ENCODE results near the gene FAM124A.
"Not testable (repeated sequence)": the region's sequence is repeated elsewhere in the genome, so short reads cannot be mapped to it uniquely, and the experiment has no call there.

FAM124A gene

DNA sequence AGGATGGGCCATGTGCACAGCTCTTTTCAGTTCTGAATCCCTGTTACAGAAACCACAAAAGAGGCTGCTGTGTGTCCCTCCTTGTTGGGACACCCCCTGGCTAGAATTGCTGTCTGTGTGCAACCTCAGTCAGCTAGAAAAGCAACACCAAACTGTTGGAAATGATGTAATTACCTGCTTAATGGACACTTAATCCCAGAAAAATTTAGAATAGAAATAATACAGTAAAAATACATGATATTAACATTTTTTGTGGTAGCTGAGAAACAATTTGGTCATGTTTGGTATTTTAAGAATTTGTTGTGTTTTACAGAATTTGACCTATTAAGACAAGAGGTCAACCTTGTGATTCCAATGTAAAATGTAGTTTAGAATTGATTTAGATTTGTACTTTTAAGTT lies 46.8 kb downstream of the FAM124A start:
- no peak for DNase-seq (ENCODE audit: low read depth, low spot score)

DNA sequence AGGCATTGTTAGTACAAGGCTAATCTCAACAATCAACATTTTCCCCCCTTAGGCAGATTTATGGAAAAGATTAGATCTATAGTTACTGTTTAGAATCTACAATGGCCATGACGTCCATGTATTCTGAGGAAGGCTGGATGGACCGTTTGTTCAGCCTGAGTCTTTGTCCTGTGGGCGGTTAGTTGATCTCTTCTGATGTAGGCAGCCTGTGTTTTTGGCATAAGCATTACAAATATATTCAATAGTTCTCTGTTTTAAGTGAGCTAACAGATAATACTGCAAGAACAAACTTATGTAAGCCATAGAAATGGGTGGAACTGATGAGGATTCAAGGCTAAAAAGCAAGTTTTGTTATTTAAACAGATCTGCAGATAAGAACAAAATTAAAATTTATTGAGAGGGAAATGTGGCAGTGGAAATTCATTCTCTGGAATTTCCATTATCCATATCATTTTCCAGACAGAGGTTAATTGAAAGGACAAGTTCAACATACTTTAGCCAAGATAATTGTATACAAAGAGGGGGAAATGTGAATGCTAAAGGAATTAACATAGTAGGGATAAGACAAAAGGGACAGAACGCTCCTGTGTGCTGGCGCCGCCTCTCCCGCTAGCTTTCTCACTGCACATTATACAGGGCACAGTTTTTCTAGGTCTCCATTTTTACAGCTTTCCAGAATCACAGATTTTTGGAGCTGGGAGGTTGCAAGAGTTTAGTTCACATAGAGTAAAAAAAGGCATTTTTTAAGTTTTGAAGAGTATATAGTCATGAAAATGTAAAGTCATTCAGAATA lies 48.6 kb downstream of the FAM124A start:
- DNase-seq (ENCODE audit: low read depth, low spot score) = no peak

DNA sequence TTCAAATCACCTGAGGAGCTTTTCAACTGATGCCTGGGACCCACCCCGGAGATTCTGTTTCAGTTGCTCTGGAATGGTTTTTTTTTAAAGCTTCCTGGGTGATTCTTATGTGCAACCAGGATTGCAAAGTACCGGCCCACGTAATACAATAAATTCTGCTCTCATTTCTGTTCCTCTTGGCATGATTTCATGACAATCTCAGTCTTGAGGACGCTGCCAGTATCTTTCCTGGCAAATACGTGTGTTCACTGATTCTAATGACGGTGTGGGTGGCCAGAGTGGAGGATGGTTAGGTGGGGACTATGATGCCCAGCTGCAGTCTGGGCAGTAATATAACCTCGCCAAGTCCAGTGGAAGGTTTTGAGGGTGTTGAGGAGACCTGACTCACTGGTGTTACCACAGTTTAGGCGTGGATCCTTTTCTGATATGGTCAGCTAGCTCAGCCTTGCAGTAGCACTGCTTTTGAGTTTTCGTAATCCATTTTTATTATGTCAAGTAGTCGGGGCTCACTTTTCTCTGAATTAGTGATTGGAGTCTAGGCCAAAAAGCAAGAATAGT lies 49.4 kb downstream of the FAM124A start:
- DNase-seq (ENCODE audit: low read depth, low spot score) = no peak

DNA sequence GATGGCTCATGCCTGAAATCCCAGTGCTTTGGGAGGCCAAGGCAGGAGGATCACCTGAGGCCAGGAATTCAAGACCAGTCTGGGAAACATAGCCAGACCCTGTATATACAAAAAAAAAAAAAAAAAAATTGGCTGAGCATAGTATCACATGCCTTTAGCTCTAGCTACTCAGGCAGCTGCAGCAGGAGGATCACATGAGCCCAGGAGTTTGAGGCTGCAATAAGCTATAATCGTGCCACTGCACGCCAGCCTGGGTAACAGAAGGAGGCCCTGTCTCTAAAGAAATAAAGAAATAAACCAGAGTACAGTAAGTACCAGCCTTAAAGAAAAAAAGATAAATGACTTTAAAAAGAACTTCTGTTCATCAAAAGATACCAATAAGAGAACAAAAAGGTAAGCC lies 52.9 kb downstream of the FAM124A start:
- no peak for DNase-seq (ENCODE audit: low read depth, low spot score)

DNA sequence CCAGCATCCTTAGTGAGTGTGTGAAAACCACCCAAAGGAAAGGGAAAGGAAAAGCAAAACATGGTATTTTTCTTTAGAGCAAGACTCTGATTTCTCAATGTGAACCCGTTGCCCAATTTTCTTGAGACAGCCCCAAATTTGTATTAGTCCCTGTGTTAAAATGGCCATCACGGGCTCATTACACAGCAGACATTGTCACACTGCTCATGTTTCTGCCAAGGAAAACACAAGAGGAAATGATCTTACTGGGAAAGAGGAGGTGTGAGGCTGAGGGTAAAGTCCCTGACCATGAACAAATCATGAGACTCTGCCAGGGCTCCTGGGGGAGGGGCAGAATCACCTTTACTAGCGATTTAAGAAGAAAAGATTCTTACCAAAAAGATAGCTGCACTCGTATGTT lies 54.4 kb downstream of the FAM124A start:
- DNase-seq (ENCODE audit: low read depth, low spot score) = no peak

DNA sequence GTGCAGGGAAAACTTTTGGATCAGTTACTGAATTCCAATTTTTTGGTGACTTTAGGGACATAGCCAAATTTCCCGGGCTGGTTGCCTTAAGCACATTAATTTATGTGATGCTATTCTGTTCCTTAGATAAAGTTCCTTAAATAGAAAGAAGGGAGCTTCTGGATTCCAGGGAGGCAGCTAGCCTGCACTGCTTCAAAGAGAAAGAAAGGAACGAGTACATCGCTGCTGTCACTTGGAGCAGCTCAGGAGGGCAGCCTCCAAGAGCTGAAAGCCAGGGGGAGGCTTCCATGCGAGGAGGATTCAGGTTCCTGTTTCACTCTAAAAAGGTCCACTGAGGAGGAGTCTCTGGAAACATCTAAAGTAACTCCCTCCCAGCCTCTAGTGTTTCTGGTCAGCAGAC lies 55.7 kb downstream of the FAM124A start:
- DNase-seq (ENCODE audit: low read depth, low spot score) = no peak

DNA sequence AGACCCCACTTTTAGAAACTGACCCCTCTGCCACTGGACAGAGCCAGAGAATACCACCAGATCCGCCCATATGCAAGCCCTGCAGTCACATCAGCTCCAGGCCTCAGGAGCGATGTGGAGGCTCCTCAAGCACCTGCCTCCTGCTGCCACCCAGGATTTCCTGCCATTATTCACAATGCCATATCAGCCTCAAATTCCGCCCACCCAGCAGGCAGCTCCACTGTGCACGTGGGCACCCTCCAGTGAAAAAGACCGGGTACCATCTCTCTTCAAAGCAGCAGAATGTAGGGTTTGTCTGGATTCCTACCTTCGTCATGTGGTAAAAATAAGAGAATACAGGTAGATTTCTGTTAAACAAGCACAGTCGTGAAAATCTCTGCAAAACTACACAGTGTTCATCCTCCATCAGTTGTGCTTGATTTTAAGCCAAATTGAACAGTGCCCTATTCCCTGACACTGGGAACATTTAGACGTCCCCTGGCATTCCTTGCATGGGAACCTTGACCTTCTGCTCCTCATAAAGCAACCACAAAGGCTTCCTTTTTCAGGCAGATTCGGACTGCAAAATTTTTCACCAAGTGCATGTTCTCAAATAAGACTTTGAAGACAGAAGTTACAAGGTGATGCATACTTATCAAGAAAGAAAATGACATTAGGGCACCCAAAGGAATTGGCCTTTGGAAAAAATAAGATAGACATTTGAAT lies 56.4 kb downstream of the FAM124A start:
- no peak for DNase-seq (ENCODE audit: low read depth, low spot score)

DNA sequence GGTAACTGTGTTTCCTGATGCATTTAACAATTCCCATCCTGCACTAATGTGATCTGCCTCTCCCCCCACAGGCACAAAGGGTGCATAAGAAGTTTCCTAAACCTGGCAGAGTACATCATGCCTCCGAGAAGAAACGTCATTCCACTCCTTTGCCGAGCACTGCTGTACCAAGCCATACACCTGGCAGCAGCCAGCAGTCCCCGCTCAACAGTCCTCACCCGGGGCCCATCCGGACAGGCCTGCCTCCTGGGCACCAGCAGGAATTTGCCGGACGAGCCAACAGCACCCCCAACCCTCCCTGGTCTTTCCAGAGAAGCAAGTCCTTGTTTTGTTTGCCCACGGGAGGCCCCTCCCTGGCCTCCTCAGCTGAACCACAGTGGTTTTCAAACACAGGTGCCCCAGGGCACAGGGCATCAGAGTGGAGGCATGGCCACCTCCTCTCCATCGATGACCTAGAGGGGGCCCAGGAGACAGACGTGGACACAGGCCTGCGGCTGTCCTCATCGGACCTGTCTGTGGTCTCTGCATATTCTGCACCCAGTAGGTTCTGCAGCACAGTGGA lies 58.3 kb downstream of the FAM124A start:
- no peak for DNase-seq (ENCODE audit: low read depth, low spot score)

DNA sequence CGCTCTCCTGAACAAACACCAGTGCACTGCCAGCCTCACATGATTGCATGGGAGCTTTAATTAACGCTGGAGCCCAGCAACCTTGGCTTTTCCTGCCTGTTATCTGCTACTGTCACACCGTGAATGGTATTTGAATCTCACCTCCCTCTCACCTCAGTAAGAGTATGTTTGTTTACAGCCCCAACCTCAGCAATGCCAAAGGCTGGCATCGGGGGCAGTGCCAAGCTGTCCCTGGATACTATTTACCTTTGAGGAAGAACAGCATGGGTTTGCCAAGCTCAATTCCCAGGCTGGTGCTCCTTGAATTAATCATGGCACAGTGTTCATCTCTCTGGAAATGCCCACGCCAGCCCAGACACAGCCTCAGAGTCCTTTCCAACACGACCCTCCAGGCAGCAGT lies 60.1 kb downstream of the FAM124A start:
- no peak for DNase-seq (ENCODE audit: low read depth, low spot score)

DNA sequence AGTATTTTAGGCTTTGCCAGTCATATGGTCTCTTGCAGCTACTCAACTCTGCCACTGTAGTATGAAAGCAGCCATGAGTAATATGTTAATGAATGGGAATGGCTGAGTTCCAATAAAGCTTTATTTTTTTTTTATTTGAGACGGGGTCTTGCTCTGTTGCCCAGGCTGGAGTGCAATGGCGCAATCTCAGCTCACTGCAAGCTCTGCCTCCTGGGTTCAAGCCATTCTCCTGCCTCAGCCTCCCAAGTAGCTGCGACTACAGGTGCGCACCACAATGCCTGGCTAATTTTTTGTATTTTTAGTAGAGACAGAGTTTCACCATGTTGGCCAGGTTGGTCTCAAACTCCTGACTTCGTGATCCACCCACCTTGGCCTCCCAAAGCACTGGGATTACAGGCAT lies 60.7 kb downstream of the FAM124A start:
- not testable (repeated sequence) for DNase-seq (ENCODE audit: low read depth, low spot score)

DNA sequence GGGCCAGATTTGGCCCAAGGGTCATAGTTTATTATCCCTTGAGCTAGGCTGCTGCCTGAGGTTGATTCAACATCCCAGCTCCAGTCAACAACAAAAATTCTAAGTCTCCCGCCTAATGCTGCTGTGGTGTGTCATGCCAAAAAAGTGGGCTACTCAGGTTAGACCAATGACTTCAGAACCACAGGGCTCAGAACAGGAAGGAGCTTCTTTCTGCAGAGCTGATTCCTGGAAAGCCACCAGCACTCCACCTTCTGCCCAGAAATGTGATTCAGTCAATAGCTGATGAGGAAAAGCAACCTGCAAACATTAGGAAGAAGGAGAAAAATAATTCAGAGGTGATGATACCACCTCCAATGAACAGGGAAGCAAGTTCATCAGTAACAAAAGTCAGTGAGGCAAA lies 61.2 kb downstream of the FAM124A start:
- DNase-seq (ENCODE audit: low read depth, low spot score) = no peak

DNA sequence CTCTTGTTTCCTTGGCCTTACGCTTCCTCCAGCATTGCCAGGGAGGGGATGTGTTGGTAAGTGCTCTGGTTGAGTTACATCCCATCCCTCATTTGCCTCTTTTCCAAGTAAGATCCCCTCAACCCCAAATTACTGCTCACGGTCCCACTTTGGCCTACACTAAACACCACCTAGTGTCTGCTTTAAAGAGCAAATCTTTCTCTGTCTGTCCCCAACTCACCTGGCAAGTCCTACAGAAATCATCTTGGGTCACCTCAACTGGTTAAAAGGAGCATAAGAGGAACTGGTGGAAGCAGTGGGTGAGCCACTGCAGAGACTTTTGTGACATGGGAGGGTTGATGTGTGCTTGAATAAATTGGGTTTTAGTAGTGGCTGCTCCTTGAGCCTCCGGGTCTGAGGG lies 62.1 kb downstream of the FAM124A start:
- no peak for DNase-seq (ENCODE audit: low read depth, low spot score)

DNA sequence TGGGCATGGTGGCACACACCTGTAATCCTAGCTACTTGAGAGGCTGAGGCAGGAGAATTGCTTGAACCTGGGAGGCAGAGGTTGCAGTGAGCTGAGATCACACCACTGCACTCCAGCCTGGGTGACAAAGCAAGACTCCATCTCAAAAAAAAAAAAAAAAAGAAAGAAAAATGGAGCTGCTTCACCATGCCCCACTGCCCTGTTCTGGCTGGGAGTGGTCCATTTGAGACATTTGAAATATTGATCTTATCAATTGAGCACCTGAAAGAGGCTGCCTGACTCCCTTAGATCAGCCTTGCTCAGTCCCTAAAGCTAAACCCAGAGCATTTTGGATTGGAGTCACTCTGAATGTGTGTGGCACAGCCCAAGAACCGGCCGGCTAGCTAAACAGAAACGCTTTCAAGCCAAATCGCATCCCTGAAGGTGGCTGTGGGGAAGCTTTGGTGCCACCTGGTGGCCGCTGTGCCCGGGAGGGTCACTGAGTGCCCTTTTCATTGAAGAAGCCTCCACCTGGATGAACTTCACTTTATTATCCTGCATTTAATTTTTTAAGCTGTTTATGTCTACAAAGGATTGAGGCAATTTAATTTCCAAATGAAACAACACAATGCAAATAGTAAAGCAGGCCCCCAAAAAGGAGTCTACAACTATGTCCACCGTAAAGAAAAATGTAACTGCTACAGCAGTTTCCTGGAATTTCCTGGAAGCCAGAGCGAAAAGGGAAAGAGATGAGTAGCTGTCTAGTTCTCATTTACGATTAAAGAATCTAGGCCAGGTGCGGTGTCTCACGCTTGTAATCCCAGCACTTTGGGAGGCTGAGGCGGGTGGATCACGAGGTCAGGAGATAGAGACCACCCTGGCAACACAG lies 64.2 kb downstream of the FAM124A start:
- peak; percentile 50 for DNase-seq (ENCODE audit: low read depth, low spot score)

DNA sequence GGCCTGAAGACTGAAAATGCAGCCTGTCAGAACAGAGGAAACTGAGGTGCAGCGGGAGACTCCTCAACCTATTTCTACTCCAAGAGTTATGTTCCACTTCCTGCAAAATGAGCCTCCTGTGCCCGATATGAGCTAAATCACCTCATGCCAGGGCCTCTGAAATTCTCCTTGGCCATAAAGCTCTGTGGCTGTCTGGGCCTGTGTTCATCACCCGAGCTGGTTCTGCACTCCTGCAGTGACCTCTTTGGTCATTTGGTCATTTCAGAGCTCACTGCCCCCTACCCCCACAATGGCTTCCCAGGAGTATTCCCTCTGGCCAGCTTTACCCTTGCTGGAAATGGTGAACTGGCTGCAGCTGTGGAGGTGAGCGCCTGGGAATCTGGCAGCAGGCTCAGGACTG lies 65.6 kb downstream of the FAM124A start:
- DNase-seq (ENCODE audit: low read depth, low spot score) = no peak

DNA sequence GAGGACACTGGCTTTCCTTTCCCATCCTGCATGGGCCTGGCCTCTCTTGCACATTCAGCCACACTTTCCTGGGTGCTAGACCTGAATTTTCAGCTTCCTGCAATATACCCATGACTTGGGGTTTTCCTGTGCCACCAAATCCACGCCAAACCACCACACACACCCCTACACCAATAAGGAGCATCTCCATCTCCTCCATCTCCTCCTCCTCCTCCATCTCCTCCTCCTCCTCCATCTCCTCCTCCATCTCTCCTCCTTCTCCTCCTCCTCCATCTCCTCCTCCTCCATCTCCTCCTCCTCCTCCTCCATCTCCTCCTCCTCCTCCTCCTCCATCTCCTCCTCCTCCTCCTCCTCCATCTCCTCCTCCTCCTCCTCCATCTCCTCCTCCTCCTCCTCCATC lies 66.1 kb downstream of the FAM124A start:
- not testable (repeated sequence) for DNase-seq (ENCODE audit: low read depth, low spot score)

DNA sequence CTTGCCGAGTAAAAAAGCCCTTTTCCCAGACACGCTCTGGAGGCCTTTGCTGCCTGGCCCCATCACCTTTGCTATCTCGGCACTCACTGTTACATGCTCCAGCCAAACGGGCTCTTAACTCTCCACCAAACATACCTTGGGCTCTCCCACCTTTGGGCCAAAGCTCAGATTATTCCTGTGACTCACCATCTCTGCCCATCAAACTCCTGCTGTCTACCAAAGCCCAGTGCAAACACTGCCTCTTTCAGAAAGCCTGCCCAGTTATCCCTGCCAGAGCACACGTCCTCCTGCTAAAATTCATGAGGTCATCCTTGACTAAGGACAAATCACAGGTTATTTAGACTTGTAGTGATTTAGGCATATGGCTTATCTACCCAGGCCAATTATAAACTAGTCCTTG lies 69.1 kb downstream of the FAM124A start:
- DNase-seq (ENCODE audit: low read depth, low spot score) = no peak

DNA sequence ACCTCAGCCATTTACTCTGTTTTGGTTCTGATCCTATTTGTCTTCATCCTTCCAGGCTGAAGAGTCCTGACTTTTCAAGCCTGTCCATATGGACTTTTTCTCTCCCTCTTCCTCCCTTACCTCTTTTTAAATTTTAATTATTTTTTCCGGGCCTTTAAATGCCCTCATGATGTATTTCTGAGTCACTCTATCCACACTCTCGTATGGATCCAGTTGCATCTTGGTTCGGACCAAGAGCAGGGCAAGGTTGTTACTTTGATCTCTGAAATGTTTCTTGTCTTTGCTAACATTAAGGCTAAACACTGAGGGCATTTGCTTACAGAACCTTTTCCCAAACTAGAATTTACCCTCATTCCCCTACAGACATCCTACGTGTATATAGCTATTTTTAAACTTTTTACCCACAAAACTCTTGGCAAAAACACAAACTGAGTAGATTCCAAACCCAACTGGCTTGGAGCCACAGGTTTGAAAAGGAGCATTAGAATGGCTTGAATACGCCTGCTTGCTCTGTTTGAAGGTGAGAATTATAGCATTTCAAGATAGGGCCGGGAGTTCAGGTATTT lies 69.9 kb downstream of the FAM124A start:
- no peak for DNase-seq (ENCODE audit: low read depth, low spot score)

DNA sequence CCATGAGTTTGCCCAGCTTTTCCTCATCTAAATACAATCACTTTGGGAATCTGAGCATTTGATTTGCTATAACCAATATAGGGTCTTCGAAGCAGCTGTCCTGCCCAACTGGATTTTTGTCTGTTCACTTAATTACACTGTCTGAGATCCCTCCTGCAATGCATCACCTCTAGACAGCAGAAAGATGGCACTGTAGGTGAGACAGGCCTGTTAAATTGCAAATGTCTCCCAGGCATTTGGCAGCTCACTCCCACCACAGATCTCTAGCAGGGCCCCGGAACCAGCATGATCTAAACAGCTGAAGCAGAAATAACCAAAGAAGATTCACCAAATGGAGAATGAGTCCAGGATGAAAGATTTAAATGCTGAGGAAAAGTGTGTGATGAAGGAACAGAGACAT lies 75.4 kb downstream of the FAM124A start:
- DNase-seq (ENCODE audit: low read depth, low spot score) = no peak

DNA sequence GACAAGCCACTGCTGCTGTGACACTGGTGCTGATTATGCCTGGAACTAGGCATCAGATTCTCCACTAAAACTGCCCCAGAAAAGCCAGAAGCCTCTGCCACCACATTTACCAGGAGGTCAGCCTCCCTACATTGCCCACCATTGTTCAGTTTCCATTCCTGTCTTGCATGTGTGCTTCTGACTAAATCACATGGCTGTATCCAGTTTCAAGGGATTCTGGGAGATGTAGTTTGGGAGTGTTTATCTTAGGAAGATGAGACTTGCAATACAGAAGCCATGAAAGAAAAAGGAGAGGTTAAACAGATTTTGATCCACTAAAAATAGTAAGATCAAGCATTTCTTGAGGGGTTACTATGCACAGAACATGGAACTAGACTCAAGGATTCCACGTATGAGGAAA lies 76.6 kb downstream of the FAM124A start:
- DNase-seq (ENCODE audit: low read depth, low spot score) = no peak

DNA sequence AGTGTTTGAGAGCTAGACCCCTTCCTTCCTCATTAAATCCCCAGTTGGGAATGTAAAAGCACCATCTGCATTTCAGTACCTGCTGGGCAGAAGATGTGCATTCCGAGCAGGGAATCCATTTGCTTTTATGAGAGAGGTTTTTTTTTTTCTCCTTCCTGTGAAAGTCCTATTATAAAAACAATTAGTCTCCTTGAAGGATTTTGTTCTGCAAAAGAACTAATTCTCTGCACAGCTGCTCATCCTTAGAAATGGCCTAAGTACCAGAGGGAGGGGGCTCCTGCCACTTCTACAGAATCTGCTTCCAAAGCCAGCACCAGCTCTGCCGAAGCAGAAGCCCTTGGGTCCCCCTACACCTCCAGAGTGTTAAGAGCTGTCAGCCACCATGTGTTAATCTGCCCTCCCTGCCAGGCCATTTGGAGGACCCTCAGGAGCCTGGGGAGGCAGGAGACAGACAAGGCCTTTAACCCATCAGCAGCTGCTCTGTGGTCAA lies 80.9 kb downstream of the FAM124A start:
- DNase-seq (ENCODE audit: low read depth, low spot score) = no peak

DNA sequence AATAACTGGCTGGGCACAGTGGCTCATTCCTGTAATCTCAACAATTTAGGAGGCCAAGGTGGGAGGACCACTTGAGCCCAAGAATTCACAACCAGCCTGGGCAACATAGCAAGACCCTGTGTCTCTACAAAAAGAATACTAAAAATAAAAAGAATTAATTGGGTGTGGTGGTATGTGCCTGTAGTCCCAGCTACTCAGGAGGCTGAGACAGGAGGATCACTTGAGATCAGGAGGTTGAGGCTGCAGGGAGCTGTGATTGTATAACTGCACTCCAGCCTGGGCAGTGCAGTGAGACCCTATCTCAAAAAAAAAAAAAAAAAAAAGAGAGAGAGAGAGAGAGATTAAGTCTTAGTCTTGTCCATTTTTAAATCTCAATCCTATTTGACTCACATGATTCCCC lies 81.7 kb downstream of the FAM124A start:
- no peak for DNase-seq (ENCODE audit: low read depth, low spot score)
